Brain microvascular endothelial cell (primary cell): ENCODE results near the gene UCHL3.

Source experiments
- DNase-seq: peaks from one replicate; pipeline ENCODE4 v3.0.0-alpha.2; 2020
- H3K27ac ChIP-seq: fragments of 250-450 bp; sonication (Bioruptor Pico); 2 replicates; pipeline ENCODE4 v1.5.1; 2020; ENCODE audit warnings: mild to moderate bottlenecking, moderate library complexity
- H3K27me3 ChIP-seq: fragments of 250-450 bp; sonication (Bioruptor Pico); replicated peaks from 2 replicates; pipeline ENCODE4 v1.5.1; 2020; ENCODE audit warnings: mild to moderate bottlenecking
- H3K36me3 ChIP-seq: fragments of 250-450 bp; sonication (Bioruptor Pico); replicated peaks from 2 replicates; pipeline ENCODE4 v1.5.1; 2020; ENCODE audit warnings: mild to moderate bottlenecking
- H3K4me3 ChIP-seq: 2 replicates; pipeline ENCODE4 v1.5.1; 2011; ENCODE audit warnings: low read depth, mild to moderate bottlenecking, control low read depth, low read length, moderate library complexity
- in situ Hi-C: cut with HindIII; loops from 2 replicates; pipeline ENCODE4 v1.10.0; 2017; ENCODE audit warnings: low sequenced_read_pairs, low pct_ligation_motif_present
- TF ChIP-seq, protein P1 (sequence below): IDR thresholded peaks from 2 replicates; pipeline ENCODE4 v1.5.1; 2011; ENCODE audit warnings: low read depth, mild to moderate bottlenecking, moderate library complexity, low read length, control low read depth, inconsistent platforms; ENCODE audit errors: missing control alignments

Gene UCHL3

DNA sequence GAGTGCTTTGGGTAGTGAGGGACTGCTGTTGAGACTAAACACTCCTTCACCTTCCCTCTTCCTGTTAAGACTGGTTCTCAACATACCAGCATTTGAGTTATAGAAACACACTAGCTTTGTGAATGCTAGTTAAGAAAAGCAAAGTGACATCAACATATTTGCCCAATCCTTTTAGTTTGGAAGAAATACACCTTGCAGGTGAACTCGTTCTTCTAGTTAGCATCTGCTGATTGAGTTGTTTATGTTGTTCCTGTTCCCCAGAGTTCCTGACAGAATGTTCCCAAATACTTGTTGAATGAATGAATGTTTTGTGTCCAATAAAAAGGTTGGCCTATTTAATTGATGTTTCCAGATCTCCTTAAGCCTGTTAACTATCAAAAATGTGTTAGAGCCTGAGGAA is 93.6 kb downstream of the UCHL3 start:
- in situ Hi-C loops: no loop called here
- no peak overlapping the region for H3K4me3 ChIP-seq
- no peak overlapping the region for H3K27ac ChIP-seq
- peaks cover 17% of the 10 kb centered on the region for H3K36me3 ChIP-seq
- TF ChIP-seq, protein P1, sequence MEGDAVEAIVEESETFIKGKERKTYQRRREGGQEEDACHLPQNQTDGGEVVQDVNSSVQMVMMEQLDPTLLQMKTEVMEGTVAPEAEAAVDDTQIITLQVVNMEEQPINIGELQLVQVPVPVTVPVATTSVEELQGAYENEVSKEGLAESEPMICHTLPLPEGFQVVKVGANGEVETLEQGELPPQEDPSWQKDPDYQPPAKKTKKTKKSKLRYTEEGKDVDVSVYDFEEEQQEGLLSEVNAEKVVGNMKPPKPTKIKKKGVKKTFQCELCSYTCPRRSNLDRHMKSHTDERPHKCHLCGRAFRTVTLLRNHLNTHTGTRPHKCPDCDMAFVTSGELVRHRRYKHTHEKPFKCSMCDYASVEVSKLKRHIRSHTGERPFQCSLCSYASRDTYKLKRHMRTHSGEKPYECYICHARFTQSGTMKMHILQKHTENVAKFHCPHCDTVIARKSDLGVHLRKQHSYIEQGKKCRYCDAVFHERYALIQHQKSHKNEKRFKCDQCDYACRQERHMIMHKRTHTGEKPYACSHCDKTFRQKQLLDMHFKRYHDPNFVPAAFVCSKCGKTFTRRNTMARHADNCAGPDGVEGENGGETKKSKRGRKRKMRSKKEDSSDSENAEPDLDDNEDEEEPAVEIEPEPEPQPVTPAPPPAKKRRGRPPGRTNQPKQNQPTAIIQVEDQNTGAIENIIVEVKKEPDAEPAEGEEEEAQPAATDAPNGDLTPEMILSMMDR: no peak
- H3K27me3 ChIP-seq: no peaks in the 10 kb centered on the region
- DNase-seq: no peak

DNA sequence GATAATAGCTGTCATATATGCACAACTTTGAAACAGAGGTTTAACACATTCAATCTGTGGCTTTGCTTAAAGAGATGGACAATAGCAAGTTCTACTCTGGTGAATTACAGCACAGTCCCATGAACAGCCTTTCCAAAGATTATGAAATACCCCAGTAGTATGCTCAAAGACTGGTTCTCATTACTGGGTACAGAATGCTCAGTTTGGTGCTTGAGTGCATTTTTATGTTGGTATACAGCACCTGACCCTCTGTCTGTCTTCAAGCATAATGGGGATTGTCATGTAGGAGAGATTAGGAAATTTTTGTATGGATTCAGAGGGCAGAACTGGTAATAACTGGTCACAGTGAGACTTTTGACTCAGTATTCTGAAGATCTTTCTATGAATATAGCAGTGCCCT is 94.1 kb downstream of the UCHL3 start:
- Histone ChIP-seq H3K27ac (no peak overlapping the region), H3K4me3 (no peak overlapping the region), H3K27me3 (no peaks in the 10 kb centered on the region), H3K36me3 (peaks cover 20% of the 10 kb centered on the region)
- in situ Hi-C loops: no loop called here
- TF ChIP-seq, protein P1: no peak
- DNase-seq: no peak

DNA sequence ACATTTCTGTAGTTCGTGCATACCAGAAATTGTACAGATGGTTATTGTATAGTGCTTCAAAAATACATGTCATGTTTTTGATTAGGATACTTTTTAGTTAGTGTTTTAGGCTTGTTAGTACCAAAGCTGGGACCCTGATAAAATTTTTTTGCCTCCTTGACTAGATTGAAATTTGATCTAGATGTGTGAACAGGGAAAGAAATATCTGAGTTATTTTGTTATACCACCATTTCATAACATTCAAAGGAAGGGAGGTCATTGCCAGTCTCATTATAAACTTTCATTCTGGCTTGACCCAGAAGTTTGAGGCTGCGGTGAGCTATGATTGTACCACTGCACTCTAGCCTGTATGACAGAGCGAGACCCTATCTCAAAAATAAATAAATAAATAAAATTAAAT is 95.5 kb downstream of the UCHL3 start:
- no peak overlapping the region for H3K4me3 ChIP-seq
- DNase-seq: no peak
- H3K27ac ChIP-seq: no peak overlapping the region
- in situ Hi-C loops: no loop called here
- H3K27me3 ChIP-seq: no peaks in the 10 kb centered on the region
- H3K36me3 ChIP-seq: peaks cover 20% of the 10 kb centered on the region
- TF ChIP-seq, protein P1: no peak

DNA sequence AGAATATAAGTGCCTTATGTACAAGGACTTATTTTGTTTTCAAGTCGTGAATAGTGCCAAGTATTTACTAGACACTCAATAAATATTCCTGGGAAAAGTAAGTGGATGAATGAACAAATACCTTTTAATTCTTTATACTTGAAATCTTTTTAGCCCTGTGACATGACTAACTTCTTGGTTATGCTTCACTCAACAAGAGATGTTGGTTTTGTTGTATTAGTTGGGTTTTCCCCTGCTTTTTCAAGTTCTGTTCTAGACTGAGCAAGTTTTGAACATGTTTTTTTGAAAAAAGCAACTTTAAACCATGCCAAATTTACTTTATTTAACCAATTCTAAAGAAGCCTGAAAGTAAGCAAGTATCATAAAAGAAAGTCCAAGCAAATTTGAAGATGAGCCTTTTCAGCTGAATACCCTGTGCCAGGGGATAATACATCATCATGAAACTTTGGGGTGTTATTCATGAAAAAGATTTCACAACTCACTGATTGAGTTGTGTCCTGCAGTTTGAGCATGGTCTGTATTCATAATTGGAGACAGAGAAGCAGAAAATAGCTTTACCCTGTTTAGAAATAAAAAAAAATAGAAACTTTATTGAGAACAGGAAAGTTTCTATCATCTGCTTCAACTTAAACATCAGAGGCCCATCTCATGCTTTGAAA is 97.7 kb downstream of the UCHL3 start:
- in situ Hi-C loops: no loop called here
- DNase-seq: no peak

DNA sequence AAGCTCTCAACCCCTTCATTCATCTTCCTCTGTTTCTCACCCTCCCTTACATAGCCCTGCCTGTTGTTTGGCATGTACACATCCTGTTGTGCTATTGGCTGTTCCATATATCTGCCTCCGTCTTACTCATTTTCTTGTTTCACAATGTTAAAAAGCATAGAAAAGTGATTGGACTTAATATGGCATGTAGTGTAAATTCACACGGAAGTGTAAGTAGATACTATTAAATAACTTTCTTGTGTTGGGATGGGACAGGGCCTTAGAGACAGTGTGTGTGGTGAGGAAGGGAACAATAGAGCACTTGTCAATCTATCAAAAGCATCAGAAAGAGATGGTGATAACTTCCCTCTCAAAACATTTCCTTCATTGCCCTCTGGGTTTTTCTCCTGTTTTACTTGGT is 98.9 kb downstream of the UCHL3 start:
- peaks cover 12% of the 10 kb centered on the region for H3K36me3 ChIP-seq
- in situ Hi-C loops: no loop called here
- DNase-seq: no peak
- TF ChIP-seq, protein P1: no peak
- no peaks in the 10 kb centered on the region for H3K27me3 ChIP-seq
- no peak overlapping the region for H3K27ac ChIP-seq
- H3K4me3 ChIP-seq: no peak overlapping the region

More for the DNA sequence above, 97.7 kb downstream of the UCHL3 start:
- no peak overlapping the region for H3K27ac ChIP-seq
- TF ChIP-seq, protein P1: no peak
- H3K4me3 ChIP-seq: no peak overlapping the region
- no peaks in the 10 kb centered on the region for H3K27me3 ChIP-seq
- peaks cover 7% of the 10 kb centered on the region for H3K36me3 ChIP-seq

DNA sequence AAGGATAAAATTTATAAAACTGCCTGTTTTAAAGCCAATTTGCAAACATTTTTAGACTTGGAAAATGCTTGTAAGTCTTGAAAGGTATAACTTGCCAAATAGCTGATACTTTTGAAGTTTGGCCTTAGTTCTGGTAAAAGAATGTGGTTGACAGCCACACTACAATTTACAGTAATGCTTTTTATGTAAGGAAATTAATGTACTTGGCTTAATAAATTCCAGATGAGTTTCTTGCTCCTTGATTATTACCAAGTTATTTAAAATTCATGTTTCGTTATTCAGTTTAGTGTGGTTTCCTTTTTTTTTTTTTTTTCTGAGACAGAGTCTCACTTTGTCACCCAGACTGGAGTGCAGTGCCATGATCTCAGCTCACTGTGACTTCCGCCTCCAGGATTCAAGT is 101.4 kb downstream of the UCHL3 start:
- Histone ChIP-seq H3K27ac (no peak overlapping the region), H3K36me3 (peaks cover 12% of the 10 kb centered on the region), H3K4me3 (no peak overlapping the region), H3K27me3 (no peaks in the 10 kb centered on the region)
- TF ChIP-seq, protein P1: no peak
- in situ Hi-C loops: no loop called here
- DNase-seq: no peak
